ENCODE results near the gene ABCC8. TPM values are rescaled to one million over a fixed set of nuclear protein-coding genes. Genes with fewer than 3 reads are reported as not detected.
A peak's percentile ranks its signal among the peaks of the same experiment; 100 is the strongest.

ABCC8 gene
- polyA plus RNA-seq, 2 of the 4 experiments (the other 2 are of a cell fraction) = 1.1 to 2.0 TPM

GRCh38 chr11:17508791-17509190 lies 32.1 kb upstream of the ABCC8 start (continued):
- TF ChIP-seq REST (IDR thresholded peaks at IDR 0.05) = no peak
- no peak for TF ChIP-seq HOXA7 (CRISPR knock-in tag; IDR thresholded peaks at IDR 0.05)
- TF ChIP-seq GATA3 (IDR thresholded peaks at IDR 0.05; ENCODE audit: borderline replicate concordance) = no peak
- TF ChIP-seq ZC3H11A (IDR thresholded peaks at IDR 0.05) = no peak

GRCh38 chr11:17508306-17508705 lies 31.7 kb upstream of the ABCC8 start:
- DNase-seq (ENCODE audit: low read depth in 1 of 2, low spot score in 1 of 2) = no peak
- POLR2A ChIA-PET = no interaction called here

More at GRCh38 chr11:17508306-17508705, 31.7 kb upstream of the ABCC8 start:
- Histone ChIP-seq H3K4me2 (0 out of 3 replicates have a peak overlapping the region, but pooled peaks have one; percentile 5), H3K4me1 (peaks cover 7% of the 10 kb centered on the region; the same call in 2 of the 3 replicates), H3K9me3 (no peaks in the 10 kb centered on the region), H3K27ac (no peak overlapping the region), H3K4me3 (no peak overlapping the region)
- ATAC-seq (no peak), FAIRE-seq (no peak)
- CTCF ChIA-PET = interaction anchor here (1.0 to 45.8 kb wide), 7 partner anchors 13 to 278 kb away, joined by 3 to 1119 read pairs (median 7); partner anchors contain the start of gene KCNJ11
- TF ChIP-seq ZFP36 (IDR thresholded peaks at IDR 0.05; ENCODE audit: borderline replicate concordance, partially characterized antibody) (no peak), KDM1A (IDR thresholded peaks at IDR 0.05; ENCODE audit: low read depth) (no peak), PHF8 (IDR thresholded peaks at IDR 0.05; ENCODE audit: borderline replicate concordance, low read depth) (no peak), ELK1 (IDR thresholded peaks at IDR 0.05; ENCODE audit: low read depth, low read length) (no peak), HES2 (IDR thresholded peaks at IDR 0.05) (no peak), NFE2L2 (conservative IDR thresholded peaks at IDR 0.05; ENCODE audit: low read length) (no peak), MAFK (IDR thresholded peaks at IDR 0.05; ENCODE audit: partially characterized antibody) (no peak), MAX (IDR thresholded peaks at IDR 0.05) (no peak), REST (IDR thresholded peaks at IDR 0.05) (no peak), HMGXB4 (CRISPR knock-in tag; IDR thresholded peaks at IDR 0.05; ENCODE audit: borderline replicate concordance) (no peak), CEBPB (IDR thresholded peaks at IDR 0.05) (no peak)
- 53% methylated on average over 3 of the region's 3 CpGs for WGBS (ENCODE audit: missing lambda C conversion rate)

All from A549 (cell line).